ENCODE data around the gene NUPR1. TPM values are rescaled to one million over a fixed set of nuclear protein-coding genes. Genes with fewer than 3 reads are reported as not detected.

The NUPR1 gene
- polyA plus RNA-seq, 2 of the 4 experiments (the other 2 are of a cell fraction): 29.3 to 47.8 TPM

DNA sequence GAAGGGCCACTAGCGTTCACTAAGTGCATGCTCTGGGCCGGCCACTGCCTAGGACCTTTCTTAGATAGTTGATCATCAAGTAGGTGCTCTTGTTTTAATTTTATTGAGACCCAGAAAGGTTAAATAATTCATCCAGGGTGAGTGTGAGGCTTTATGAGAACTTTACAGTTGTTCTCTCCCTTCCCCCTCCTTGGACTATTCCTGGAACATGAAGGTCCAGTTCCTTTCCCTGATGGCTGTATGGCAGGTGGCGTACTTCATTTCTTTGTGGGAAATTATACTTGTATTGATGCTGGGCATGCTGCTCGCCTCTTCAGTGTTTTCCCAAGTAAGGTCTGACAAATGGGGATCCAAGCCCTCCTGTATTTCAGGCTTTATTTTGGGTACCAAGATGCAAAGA is 23.4 kb upstream of the NUPR1 start:
- WGBS (ENCODE audit: missing lambda C conversion rate): 94% methylated on average over 4 of the region's 4 CpGs
- ChIA-PET CTCF (no interaction called here), POLR2A (interaction anchor here (1.2 kb wide), 1 partner anchor 8 kb away, joined by 6 read pairs; the partner anchor contains the start of gene SGF29)
- Histone ChIP-seq H3K4me1 (0 out of 3 replicates have a peak, but pooled peaks cover 3% of the 10 kb centered on the region), H3K4me3 (no peak overlapping the region), H3K27ac (no peak overlapping the region), H3K9me3 (peaks cover 7% of the 10 kb centered on the region; the same call in 2 of the 3 replicates), H3K4me2 (no peak overlapping the region)
- no peak for ATAC-seq
- TF ChIP-seq RARB (CRISPR knock-in tag; IDR thresholded peaks at IDR 0.05): no peak
- no peak for TF ChIP-seq ESRRA (IDR thresholded peaks at IDR 0.05; ENCODE audit: borderline replicate concordance, low read length)
- no peak for TF ChIP-seq CBX8 (IDR thresholded peaks at IDR 0.05)
- DNase-seq (ENCODE audit: low read depth in 1 of 2, low spot score in 1 of 2): no peak
- no peak for FAIRE-seq

- ATAC-seq: no peak; a peak in 2 of 6 replicates
- Histone ChIP-seq H3K4me3 (no peak overlapping the region), H3K4me2 (no peak overlapping the region), H3K9me3 (0 out of 3 replicates have a peak, but pooled peaks cover 3% of the 10 kb centered on the region), H3K27ac (no peak overlapping the region), H3K4me1 (0 out of 3 replicates have a peak, but pooled peaks cover 3% of the 10 kb centered on the region)
- POLR2A ChIA-PET: no interaction called here
- 78% methylated on average over 7 of the region's 7 CpGs for WGBS (ENCODE audit: missing lambda C conversion rate)
- DNase-seq (ENCODE audit: low read depth in 1 of 2, low spot score in 1 of 2): no peak
- CTCF ChIA-PET: no interaction called here
- no peak for FAIRE-seq
- TF ChIP-seq EP300 (IDR thresholded peaks at IDR 0.05) (no peak), ZC3H11A (IDR thresholded peaks at IDR 0.05) (no peak), MAX (IDR thresholded peaks at IDR 0.05) (no peak), CBX2 (IDR thresholded peaks at IDR 0.05; ENCODE audit: borderline replicate concordance, low read depth) (no peak), NR3C1 (IDR thresholded peaks at IDR 0.05) (no peak), RCOR1 (IDR thresholded peaks at IDR 0.05; ENCODE audit: low read depth, low read length) (no peak), USF2 (IDR thresholded peaks at IDR 0.05) (no peak), TP53 (CRISPR knock-in tag; IDR thresholded peaks at IDR 0.05) (no peak), SMC3 (IDR thresholded peaks at IDR 0.05) (no peak), TFCP2L1 (CRISPR knock-in tag; IDR thresholded peaks at IDR 0.05) (no peak), ZFP36 (IDR thresholded peaks at IDR 0.05; ENCODE audit: borderline replicate concordance, partially characterized antibody) (no peak), RARB (CRISPR knock-in tag; IDR thresholded peaks at IDR 0.05) (no peak), CBX8 (IDR thresholded peaks at IDR 0.05) (no peak), BHLHE40 (IDR thresholded peaks at IDR 0.05; ENCODE audit: low read depth, low read length) (no peak), HMGXB4 (CRISPR knock-in tag; IDR thresholded peaks at IDR 0.05; ENCODE audit: borderline replicate concordance) (no peak), HDAC2 (IDR thresholded peaks at IDR 0.05) (no peak), KDM5A (IDR thresholded peaks at IDR 0.05) (no peak)
- TF ChIP-seq, protein P1, sequence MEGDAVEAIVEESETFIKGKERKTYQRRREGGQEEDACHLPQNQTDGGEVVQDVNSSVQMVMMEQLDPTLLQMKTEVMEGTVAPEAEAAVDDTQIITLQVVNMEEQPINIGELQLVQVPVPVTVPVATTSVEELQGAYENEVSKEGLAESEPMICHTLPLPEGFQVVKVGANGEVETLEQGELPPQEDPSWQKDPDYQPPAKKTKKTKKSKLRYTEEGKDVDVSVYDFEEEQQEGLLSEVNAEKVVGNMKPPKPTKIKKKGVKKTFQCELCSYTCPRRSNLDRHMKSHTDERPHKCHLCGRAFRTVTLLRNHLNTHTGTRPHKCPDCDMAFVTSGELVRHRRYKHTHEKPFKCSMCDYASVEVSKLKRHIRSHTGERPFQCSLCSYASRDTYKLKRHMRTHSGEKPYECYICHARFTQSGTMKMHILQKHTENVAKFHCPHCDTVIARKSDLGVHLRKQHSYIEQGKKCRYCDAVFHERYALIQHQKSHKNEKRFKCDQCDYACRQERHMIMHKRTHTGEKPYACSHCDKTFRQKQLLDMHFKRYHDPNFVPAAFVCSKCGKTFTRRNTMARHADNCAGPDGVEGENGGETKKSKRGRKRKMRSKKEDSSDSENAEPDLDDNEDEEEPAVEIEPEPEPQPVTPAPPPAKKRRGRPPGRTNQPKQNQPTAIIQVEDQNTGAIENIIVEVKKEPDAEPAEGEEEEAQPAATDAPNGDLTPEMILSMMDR (IDR thresholded peaks at IDR 0.05): no peak
Measured at GRCh38 chr16:28561557-28562187, 22.9 kb upstream of the NUPR1 start.

DNA sequence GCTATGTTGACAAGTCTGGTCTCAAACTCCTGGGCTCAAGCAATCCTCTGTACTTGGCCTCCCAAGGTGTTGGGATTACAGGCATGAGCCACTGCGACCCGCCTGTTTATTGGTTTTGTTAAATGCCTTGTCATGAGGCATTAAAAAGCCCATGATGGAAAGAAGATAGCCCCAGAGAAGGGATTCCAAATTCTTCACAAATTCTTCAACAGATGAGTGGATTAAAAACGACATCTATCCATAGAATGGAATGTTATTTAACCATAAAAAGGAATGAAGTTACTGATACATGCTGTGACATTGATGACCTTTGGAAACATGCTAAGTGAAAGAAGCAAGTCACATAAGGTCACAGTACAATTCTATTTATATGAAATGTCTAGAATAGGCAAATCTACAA is 19.7 kb upstream of the NUPR1 start:
- no peak overlapping the region for H3K4me2 ChIP-seq
- no peak overlapping the region for H3K27ac ChIP-seq
- H3K9me3 ChIP-seq: no peaks in the 10 kb centered on the region
- ATAC-seq: no peak
- ChIA-PET POLR2A (no interaction called here), CTCF (no interaction called here)
- FAIRE-seq: no peak
- DNase-seq (ENCODE audit: low read depth in 1 of 2, low spot score in 1 of 2): no peak
- 71% methylated on average over 3 of the region's 3 CpGs for WGBS (ENCODE audit: missing lambda C conversion rate)
- H3K4me3 ChIP-seq: no peak overlapping the region
- H3K4me1 ChIP-seq: 0 out of 3 replicates have a peak, but pooled peaks cover 6% of the 10 kb centered on the region
- TF ChIP-seq POLR2A (IDR thresholded peaks at IDR 0.05; ENCODE audit: low read length) (no peak), CHD2 (IDR thresholded peaks at IDR 0.05; ENCODE audit: low read length, partially characterized antibody) (no peak), FOSB (CRISPR knock-in tag; IDR thresholded peaks at IDR 0.05) (no peak), MAFK (IDR thresholded peaks at IDR 0.05; ENCODE audit: partially characterized antibody) (no peak), NFE2L2 (conservative IDR thresholded peaks at IDR 0.05; ENCODE audit: low read length) (no peak), JUNB (IDR thresholded peaks at IDR 0.05) (no peak), MAX (IDR thresholded peaks at IDR 0.05) (no peak), FOXS1 (CRISPR knock-in tag; IDR thresholded peaks at IDR 0.05) (no peak), HMGXB4 (CRISPR knock-in tag; IDR thresholded peaks at IDR 0.05; ENCODE audit: borderline replicate concordance) (no peak), CHD4 (IDR thresholded peaks at IDR 0.05; ENCODE audit: borderline replicate concordance) (no peak), SMC3 (IDR thresholded peaks at IDR 0.05) (no peak), EHF (CRISPR knock-in tag; IDR thresholded peaks at IDR 0.05) (no peak)
- TF ChIP-seq, protein P2, sequence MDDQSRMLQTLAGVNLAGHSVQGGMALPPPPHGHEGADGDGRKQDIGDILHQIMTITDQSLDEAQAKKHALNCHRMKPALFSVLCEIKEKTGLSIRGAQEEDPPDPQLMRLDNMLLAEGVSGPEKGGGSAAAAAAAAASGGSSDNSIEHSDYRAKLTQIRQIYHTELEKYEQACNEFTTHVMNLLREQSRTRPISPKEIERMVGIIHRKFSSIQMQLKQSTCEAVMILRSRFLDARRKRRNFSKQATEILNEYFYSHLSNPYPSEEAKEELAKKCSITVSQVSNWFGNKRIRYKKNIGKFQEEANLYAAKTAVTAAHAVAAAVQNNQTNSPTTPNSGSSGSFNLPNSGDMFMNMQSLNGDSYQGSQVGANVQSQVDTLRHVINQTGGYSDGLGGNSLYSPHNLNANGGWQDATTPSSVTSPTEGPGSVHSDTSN (IDR thresholded peaks at IDR 0.05): no peak

All from A549 (cell line).